GM12873 (cell line): ENCODE results near the gene PDE11A.

ENCODE experiments used
- CTCF ChIP-seq: IDR thresholded peaks from 2 replicates; pipeline ENCODE4 v1.5.1; 2012; ENCODE audit warnings: low read depth, mild to moderate bottlenecking, moderate library complexity, low read length, control low read depth; ENCODE audit not compliant: insufficient read depth; ENCODE audit errors: missing control alignments

The PDE11A gene

GRCh38 chr2:177914247-177914646, 158.3 kb downstream of the PDE11A start:
- no peak for TF ChIP-seq CTCF

DNA sequence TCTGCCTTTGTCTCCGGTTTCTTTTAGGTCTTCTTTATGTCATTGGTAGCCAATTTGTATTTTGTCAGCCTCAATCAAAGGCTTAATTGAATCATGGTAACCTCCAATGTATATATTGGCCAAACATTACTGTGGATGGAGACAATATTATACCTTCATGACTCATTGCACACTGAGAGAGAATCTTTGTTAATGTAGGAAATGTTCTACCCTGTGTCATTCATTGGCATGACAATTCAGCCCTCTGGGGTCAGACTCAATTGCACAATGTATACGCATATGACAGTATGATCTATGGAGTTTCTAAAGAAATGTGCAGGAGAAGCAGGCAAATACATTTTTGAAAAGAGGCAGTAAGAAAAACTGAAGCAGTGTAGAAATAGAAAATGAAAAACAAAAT, 162.6 kb downstream of the PDE11A start:
- no peak for TF ChIP-seq CTCF

- no peak for TF ChIP-seq CTCF
Observed at GRCh38 chr2:177908824-177909223, 163.8 kb downstream of the PDE11A start.

DNA sequence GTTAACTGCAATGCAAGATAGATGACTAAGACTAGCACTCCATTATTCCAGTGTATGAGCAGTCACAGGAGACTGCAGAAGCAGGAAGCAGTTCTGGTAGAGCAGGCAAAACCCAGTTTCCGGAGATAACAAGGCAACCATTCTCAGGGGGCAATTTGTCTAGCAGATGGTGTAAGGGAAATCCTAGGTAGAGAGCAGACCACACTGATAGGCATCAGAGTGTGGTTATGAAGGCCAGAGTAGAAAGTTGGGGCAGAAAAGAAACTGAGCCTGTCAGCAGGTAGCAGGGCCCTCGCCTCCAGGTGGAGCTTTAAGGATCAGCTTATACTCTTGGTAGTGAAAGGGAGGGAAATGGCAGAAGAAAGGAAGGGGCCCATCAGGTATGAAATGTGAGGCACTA, 164.4 kb downstream of the PDE11A start:
- no peak for TF ChIP-seq CTCF

- TF ChIP-seq CTCF = peak; percentile 93
Observed at GRCh38 chr2:177906041-177906718, 166.4 kb downstream of the PDE11A start.

- TF ChIP-seq CTCF = no peak
Observed at GRCh38 chr2:177905640-177906039, 166.9 kb downstream of the PDE11A start.

- no peak for TF ChIP-seq CTCF
Observed at GRCh38 chr2:177902395-177903163, 170.0 kb downstream of the PDE11A start.
